ENCODE measurements around the gene FBXO24.
"Not testable (repeated sequence)": the region's sequence is repeated elsewhere in the genome, so short reads cannot be mapped to it uniquely, and the experiment has no call there.

FBXO24 gene

GRCh38 chr7:100586266-100587025, at the start of gene FBXO24:
Gene FBXO24 (plus strand): TSS chr7:100586328. CDS start chr7:100586626, 298 bp downstream.
- DNase-seq (ENCODE audit: low read depth in 2 of 2, low spot score in 1 of 2) = peak; percentile 95 to 99

- DNase-seq (ENCODE audit: low read depth in 2 of 2, low spot score in 1 of 2) = not testable (repeated sequence)
These were observed 49.4 kb upstream of the FBXO24 start for GRCh38 chr7:100536695-100537094.

GRCh38 chr7:100538348-100538653, 47.8 kb upstream of the FBXO24 start:
- no peak for DNase-seq (ENCODE audit: low read depth in 2 of 2, low spot score in 1 of 2)

GRCh38 chr7:100538654-100539435, 47.3 kb upstream of the FBXO24 start, which contains the start of gene AGFG2:
Gene AGFG2 (plus strand): TSS chr7:100539203. CDS start chr7:100539347, 144 bp downstream.
- DNase-seq (ENCODE audit: low read depth in 2 of 2, low spot score in 1 of 2) = peak; percentile 99

- no peak for DNase-seq (ENCODE audit: low read depth in 2 of 2, low spot score in 1 of 2)
These were observed 46.6 kb upstream of the FBXO24 start for GRCh38 chr7:100539436-100540006.

- no peak for DNase-seq (ENCODE audit: low read depth in 2 of 2, low spot score in 1 of 2)
These were observed 45.9 kb upstream of the FBXO24 start for GRCh38 chr7:100540073-100540723.

- DNase-seq (ENCODE audit: low read depth in 2 of 2, low spot score in 1 of 2) = not testable (repeated sequence)
These were observed 44.8 kb upstream of the FBXO24 start for GRCh38 chr7:100541309-100541708.

- no peak for DNase-seq (ENCODE audit: low read depth in 2 of 2, low spot score in 1 of 2)
These were observed 42.5 kb upstream of the FBXO24 start for GRCh38 chr7:100543586-100543985.

- DNase-seq (ENCODE audit: low read depth in 2 of 2, low spot score in 1 of 2) = no peak
These were observed 41.7 kb upstream of the FBXO24 start for GRCh38 chr7:100544386-100544785.

- no peak for DNase-seq (ENCODE audit: low read depth in 2 of 2, low spot score in 1 of 2)
These were observed 41.2 kb upstream of the FBXO24 start for GRCh38 chr7:100544967-100545359.

GRCh38 chr7:100545360-100546128, 40.6 kb upstream of the FBXO24 start:
- no peak for DNase-seq (ENCODE audit: low read depth in 2 of 2, low spot score in 1 of 2)

- DNase-seq (ENCODE audit: low read depth in 2 of 2, low spot score in 1 of 2) = no peak
These were observed 39.8 kb upstream of the FBXO24 start for GRCh38 chr7:100546129-100546925.

GRCh38 chr7:100546926-100547800, 39.0 kb upstream of the FBXO24 start:
- DNase-seq (ENCODE audit: low read depth in 2 of 2, low spot score in 1 of 2) = no peak

GRCh38 chr7:100547872-100548271, 38.3 kb upstream of the FBXO24 start:
- DNase-seq (ENCODE audit: low read depth in 2 of 2, low spot score in 1 of 2) = no peak

GRCh38 chr7:100548446-100548845, 37.7 kb upstream of the FBXO24 start:
- not testable (repeated sequence) for DNase-seq (ENCODE audit: low read depth in 2 of 2, low spot score in 1 of 2)

- DNase-seq (ENCODE audit: low read depth in 2 of 2, low spot score in 1 of 2) = no peak
These were observed 33.6 kb upstream of the FBXO24 start for GRCh38 chr7:100552532-100552931.

GRCh38 chr7:100553032-100553431, 33.1 kb upstream of the FBXO24 start:
- no peak for DNase-seq (ENCODE audit: low read depth in 2 of 2, low spot score in 1 of 2)

GRCh38 chr7:100555701-100556100, 30.4 kb upstream of the FBXO24 start:
- no peak for DNase-seq (ENCODE audit: low read depth in 2 of 2, low spot score in 1 of 2)

GRCh38 chr7:100556541-100556940, 29.6 kb upstream of the FBXO24 start:
- no peak for DNase-seq (ENCODE audit: low read depth in 2 of 2, low spot score in 1 of 2)
